Upper lobe of right lung (tissue), 1 donor: ENCODE results near the gene TUBB3. TPM values are rescaled to one million over a fixed set of nuclear protein-coding genes. Genes with fewer than 3 reads are reported as not detected.

Experiments used
- ATAC-seq: fragments of 200-7000 bp; cut with Tn5 transposase; one replicate; pipeline ENCODE4 v1.9.1; 2020; ENCODE audit warnings: mild to moderate bottlenecking, moderate library complexity
- DNase-seq: peaks from one replicate; pipeline ENCODE4 v3.0.0-alpha.2; 2020
- H3K27ac ChIP-seq: fragments of 200-600 bp; one replicate; pipeline ENCODE4 v1.8.0; 2022
- H3K27me3 ChIP-seq: fragments of 200-600 bp; one replicate; pipeline ENCODE4 v1.8.0; 2022; ENCODE audit warnings: mild to moderate bottlenecking
- H3K36me3 ChIP-seq: fragments of 200-600 bp; one replicate; pipeline ENCODE4 v1.8.0; 2022
- H3K4me1 ChIP-seq: fragments of 200-600 bp; one replicate; pipeline ENCODE4 v1.8.0; 2022
- H3K4me3 ChIP-seq: fragments of 200-600 bp; one replicate; pipeline ENCODE4 v1.8.0; 2022; ENCODE audit warnings: mild to moderate bottlenecking
- H3K9me3 ChIP-seq: fragments of 200-600 bp; one replicate; pipeline ENCODE4 v1.8.0; 2022
- intact Hi-C: fragments of 100-400 bp; cut with DNase I; formaldehyde crosslinking; loops from one replicate; pipeline ENCODE4 v1.11.0; 2022
- total RNA-seq: library from RNA; stranded (reverse); fragmentation: NEBNext Ultra II Directional; extraction: Animal tissue kit (Norgen Biotek cat#: 25700); gene quantifications from one replicate; pipeline ENCODE4 v1.2.1, GENCODE V29; 2021
- TF ChIP-seq, protein P1 (sequence below): fragments of 200-600 bp; IDR thresholded peaks from one replicate; pipeline ENCODE4 v1.8.0; 2022; ENCODE audit warnings: antibody characterized with exemption
- donor health status: DM: no; HTN: yes; CAD: no; lungs with severe emphysema.

Gene TUBB3
- total RNA-seq, 1 donor from 2014 or later: 1.5 TPM

DNA sequence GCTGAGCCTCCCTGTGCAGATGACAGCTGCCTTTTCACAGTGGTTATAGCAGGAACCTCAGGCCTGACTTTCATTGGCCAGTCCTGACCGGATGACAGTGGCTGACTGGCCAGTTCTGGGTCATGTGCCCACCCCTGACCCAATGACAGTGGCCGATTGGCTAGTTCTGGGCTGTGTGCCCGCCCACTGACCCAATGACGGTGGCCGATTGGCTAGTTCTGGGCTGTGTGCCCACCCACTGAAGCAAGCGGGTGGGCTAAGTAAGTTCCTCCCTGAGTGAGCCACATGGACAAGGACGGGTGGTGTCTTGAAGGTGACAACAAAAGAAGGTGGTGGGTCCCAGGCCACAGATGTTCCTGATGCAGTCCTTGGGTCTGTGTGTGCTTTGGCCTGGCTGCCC, 34.9 kb downstream of the TUBB3 start:
- H3K4me1 ChIP-seq: no peaks in the 10 kb centered on the region
- DNase-seq: peak; percentile 79
- H3K36me3 ChIP-seq: peaks cover 31% of the 10 kb centered on the region
- no peaks in the 10 kb centered on the region for H3K9me3 ChIP-seq
- H3K4me3 ChIP-seq: peak overlapping the region; percentile 21
- H3K27me3 ChIP-seq: no peaks in the 10 kb centered on the region
- H3K27ac ChIP-seq: no peak overlapping the region
- TF ChIP-seq, protein P1, sequence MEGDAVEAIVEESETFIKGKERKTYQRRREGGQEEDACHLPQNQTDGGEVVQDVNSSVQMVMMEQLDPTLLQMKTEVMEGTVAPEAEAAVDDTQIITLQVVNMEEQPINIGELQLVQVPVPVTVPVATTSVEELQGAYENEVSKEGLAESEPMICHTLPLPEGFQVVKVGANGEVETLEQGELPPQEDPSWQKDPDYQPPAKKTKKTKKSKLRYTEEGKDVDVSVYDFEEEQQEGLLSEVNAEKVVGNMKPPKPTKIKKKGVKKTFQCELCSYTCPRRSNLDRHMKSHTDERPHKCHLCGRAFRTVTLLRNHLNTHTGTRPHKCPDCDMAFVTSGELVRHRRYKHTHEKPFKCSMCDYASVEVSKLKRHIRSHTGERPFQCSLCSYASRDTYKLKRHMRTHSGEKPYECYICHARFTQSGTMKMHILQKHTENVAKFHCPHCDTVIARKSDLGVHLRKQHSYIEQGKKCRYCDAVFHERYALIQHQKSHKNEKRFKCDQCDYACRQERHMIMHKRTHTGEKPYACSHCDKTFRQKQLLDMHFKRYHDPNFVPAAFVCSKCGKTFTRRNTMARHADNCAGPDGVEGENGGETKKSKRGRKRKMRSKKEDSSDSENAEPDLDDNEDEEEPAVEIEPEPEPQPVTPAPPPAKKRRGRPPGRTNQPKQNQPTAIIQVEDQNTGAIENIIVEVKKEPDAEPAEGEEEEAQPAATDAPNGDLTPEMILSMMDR: no peak
- peak; percentile 82 for ATAC-seq
- intact Hi-C loops: no loop called here

DNA sequence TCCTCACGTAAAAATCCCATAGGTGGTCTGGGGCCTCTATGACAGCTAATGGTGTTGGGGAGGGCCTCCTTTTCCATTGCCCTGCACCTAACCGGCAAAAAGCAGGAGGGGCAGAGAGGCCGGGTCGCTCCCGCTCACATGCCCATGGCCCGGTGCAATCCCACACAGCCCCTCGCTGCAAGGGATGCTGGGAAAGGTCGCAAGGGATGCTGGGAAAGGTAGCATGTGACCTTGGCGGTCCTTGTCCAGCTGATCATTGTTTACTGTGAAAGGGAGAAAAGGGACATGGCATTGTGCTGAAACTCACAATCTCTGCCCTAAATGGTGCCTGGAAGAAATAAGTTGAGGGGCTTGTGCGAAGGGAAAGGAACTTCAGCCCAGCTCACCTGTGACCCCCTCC, 35.5 kb downstream of the TUBB3 start:
- Histone ChIP-seq H3K9me3 (no peaks in the 10 kb centered on the region), H3K4me1 (no peaks in the 10 kb centered on the region), H3K4me3 (no peak overlapping the region), H3K27me3 (no peaks in the 10 kb centered on the region), H3K36me3 (peaks cover 31% of the 10 kb centered on the region), H3K27ac (no peak overlapping the region)
- DNase-seq (no peak), ATAC-seq (no peak)
- TF ChIP-seq, protein P1: no peak
- intact Hi-C loops: no loop called here

DNA sequence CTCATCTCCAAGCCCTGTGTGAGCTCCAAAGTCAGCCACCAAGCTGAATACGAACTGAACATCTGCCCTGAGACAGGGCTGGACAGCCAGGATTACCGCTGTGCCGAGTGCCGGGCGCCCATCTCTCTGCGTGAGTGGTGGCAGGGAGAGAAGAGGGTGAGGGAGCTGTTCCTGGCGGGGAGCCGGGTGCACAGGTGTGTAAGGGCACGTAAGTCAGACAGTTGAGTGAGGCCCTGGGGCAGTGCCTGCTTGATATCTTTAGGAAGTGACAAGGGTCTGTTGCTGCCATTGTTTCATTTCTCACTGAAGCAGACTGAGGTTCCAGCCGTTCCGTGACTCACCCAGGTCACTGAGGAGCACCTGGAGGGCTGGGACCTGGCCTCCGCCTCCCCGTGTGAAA, 37.8 kb downstream of the TUBB3 start:
- intact Hi-C loops: no loop called here
- no peak for DNase-seq
- H3K36me3 ChIP-seq: peaks cover 35% of the 10 kb centered on the region

DNA sequence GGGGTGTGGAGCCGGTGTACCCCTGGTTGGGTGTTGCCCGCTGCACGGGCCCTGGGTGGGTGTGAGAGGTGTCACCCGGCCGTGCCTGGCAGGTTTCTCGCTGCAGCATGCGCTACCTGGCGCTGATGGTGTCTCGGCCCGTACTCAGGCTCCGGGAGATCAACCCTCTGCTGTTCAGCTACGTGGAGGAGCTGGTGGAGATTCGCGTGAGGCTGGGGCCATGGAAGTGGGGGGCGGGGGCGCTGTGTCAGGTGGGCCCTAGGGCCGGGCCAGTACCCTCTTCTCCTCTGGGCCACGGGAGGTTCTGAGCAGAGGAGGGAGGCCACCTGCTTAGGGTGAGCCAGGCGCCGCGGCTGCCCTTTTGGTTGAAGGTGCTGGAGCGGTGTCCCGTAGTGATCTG, 38.8 kb downstream of the TUBB3 start:
- intact Hi-C loops: no loop called here
- DNase-seq (no peak), ATAC-seq (no peak)
- Histone ChIP-seq H3K4me3 (no peak overlapping the region), H3K9me3 (no peaks in the 10 kb centered on the region), H3K27ac (no peak overlapping the region), H3K27me3 (no peaks in the 10 kb centered on the region), H3K4me1 (no peaks in the 10 kb centered on the region), H3K36me3 (peaks cover 31% of the 10 kb centered on the region)
- TF ChIP-seq, protein P1: no peak

More for the DNA sequence above, 37.8 kb downstream of the TUBB3 start:
- Histone ChIP-seq H3K9me3 (no peaks in the 10 kb centered on the region), H3K27me3 (no peaks in the 10 kb centered on the region), H3K4me1 (no peaks in the 10 kb centered on the region), H3K27ac (no peak overlapping the region), H3K4me3 (no peak overlapping the region)
- ATAC-seq: no peak
- TF ChIP-seq, protein P1: no peak

DNA sequence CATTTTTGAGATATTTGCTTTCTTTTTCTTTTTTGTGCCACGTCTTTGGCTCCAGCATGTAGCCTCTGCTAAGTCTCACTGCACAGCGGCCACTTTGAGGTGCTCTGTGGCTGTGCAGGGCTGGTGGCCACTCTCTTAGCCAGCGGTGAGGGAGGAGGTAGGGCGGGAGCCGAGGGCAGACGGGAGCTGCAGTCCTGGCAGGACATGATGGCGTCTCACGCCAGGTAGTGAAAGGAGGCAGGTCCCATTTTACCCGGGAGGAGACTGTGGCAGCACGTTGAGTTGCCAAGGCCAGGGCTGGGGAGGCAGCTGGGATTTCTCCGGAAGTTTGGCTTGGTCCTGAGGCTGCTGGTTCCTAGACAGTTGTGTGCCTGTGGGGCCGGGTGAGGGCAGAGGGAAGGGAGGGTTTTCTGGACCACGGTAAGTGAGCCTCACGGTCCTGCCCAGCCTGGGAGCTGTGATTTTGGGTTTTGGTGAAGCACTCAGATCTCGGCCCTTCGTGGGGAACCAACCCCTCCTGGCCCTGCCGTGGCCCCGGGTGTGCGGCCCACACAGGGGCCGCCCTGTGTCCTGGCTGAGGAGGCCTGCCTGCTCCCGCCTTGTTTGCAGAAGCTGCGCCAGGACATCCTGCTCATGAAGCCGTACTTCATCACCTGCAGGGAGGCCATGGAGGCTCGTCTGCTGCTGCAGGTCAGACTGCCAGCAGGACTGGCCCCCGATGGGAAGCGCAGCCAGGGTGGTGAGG, 39.8 kb downstream of the TUBB3 start:
- H3K27ac ChIP-seq: no peak overlapping the region
- no peaks in the 10 kb centered on the region for H3K9me3 ChIP-seq
- DNase-seq (no peak), ATAC-seq (no peak)
- no peaks in the 10 kb centered on the region for H3K27me3 ChIP-seq
- peaks cover 28% of the 10 kb centered on the region for H3K36me3 ChIP-seq
- intact Hi-C loops: no loop called here
- H3K4me1 ChIP-seq: no peaks in the 10 kb centered on the region
- no peak overlapping the region for H3K4me3 ChIP-seq
- TF ChIP-seq, protein P1: no peak

DNA sequence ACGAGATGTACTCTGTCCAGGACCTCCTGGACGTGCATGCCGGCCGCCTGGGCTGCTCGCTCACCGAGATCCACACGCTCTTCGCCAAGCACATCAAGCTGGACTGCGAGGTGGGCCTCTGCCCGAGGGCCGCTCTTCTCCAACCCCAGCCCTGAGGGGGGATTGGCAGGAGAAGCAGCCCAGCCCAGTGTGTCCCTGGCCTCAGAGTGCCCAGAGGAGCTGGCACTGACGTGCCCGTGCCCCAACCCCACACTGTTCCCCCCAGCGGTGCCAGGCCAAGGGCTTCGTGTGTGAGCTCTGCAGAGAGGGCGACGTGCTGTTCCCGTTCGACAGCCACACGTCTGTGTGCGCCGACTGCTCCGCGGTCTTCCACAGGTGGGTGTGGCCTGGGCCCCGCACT, 41.1 kb downstream of the TUBB3 start:
- Histone ChIP-seq H3K36me3 (peaks cover 17% of the 10 kb centered on the region), H3K27me3 (no peaks in the 10 kb centered on the region), H3K27ac (no peak overlapping the region), H3K4me3 (no peak overlapping the region), H3K4me1 (no peaks in the 10 kb centered on the region), H3K9me3 (no peaks in the 10 kb centered on the region)
- DNase-seq: no peak
- ATAC-seq: no peak
- TF ChIP-seq, protein P1: no peak
- intact Hi-C loops: no loop called here
